Uterus (tissue), 4 donors: ENCODE data around the gene UBAC1. TPM values are rescaled to one million over a fixed set of nuclear protein-coding genes. Genes with fewer than 3 reads are reported as not detected.

Experiments used
- DNase-seq, 2 donors: peaks; one replicate each; pipeline ENCODE4 v3.0.0-alpha.2; 2019 to 2020
- H3K27ac ChIP-seq, 2 donors: fragments of 200-600 bp; sonication (generic); 1 replicate in 1 of 2; 2 replicates in 1 of 2; pipeline ENCODE4 v1.5.1; 2016 to 2018
- H3K27me3 ChIP-seq, 2 donors: fragments of 200-600 bp; sonication (generic); one replicate each; pipeline ENCODE4 v1.5.1; 2018 to 2019; ENCODE audit warnings: control low read depth in 1 of 2
- H3K36me3 ChIP-seq, 2 donors: fragments of 200-600 bp; sonication (generic); one replicate each; pipeline ENCODE4 v1.5.1; 2019; ENCODE audit warnings: control low read depth in 1 of 2
- H3K4me1 ChIP-seq, 2 donors: fragments of 200-600 bp; sonication (generic); one replicate each; pipeline ENCODE4 v1.5.1; 2018 to 2019; ENCODE audit warnings: control low read depth in 1 of 2
- H3K4me3 ChIP-seq, 2 donors: fragments of 200-600 bp; sonication (generic); 1 replicate in 1 of 2; 2 replicates in 1 of 2; pipeline ENCODE4 v1.5.1; 2018 to 2019; ENCODE audit warnings: mild to moderate bottlenecking in 1 of 2
- H3K9me3 ChIP-seq, 2 donors: fragments of 200-600 bp; sonication (generic); one replicate each; pipeline ENCODE4 v1.5.1; 2019; ENCODE audit warnings: control low read depth in 1 of 2
- POLR2A ChIP-seq, 2 donors: fragments of 450-650 bp; IDR thresholded peaks; one replicate each; pipeline ENCODE4 v1.6.1; 2016; ENCODE audit warnings: antibody characterized with exemption in 2 of 2, mild to moderate bottlenecking in 1 of 2, moderate library complexity in 1 of 2
- intact Hi-C: fragments of 100-400 bp; cut with DNase I; formaldehyde crosslinking; loops from one replicate; pipeline ENCODE4 v1.15.1; 2023; ENCODE audit warnings: low total_unique reads
- total RNA-seq, 4 donors: library from RNA; depleted of rRNA in 3 of 4; stranded (reverse); fragments of >200 nt in 3 of 4; gene quantifications; one replicate each; pipeline versions ENCODE4 v1.1.0 to v1.2.4, GENCODE V29; 2014 to 2023
- TF ChIP-seq, protein P1 (sequence below), 4 experiments: fragments of 200-600 bp in 2 of 4; fragments of 450-650 bp in 2 of 4; sonication (generic) in 2 of 4; IDR thresholded peaks; one replicate each; pipeline ENCODE4 v1.5.1; 2016 to 2019; ENCODE audit warnings: antibody characterized with exemption in 4 of 4, mild to moderate bottlenecking in 2 of 4, moderate library complexity in 1 of 4
- donor health status: DM: yes; HTN: yes; CAD: no.

The UBAC1 gene
- total RNA-seq, 4 donors from 2014 or later: 25.1 to 46.1 (median 35.8) TPM

DNA sequence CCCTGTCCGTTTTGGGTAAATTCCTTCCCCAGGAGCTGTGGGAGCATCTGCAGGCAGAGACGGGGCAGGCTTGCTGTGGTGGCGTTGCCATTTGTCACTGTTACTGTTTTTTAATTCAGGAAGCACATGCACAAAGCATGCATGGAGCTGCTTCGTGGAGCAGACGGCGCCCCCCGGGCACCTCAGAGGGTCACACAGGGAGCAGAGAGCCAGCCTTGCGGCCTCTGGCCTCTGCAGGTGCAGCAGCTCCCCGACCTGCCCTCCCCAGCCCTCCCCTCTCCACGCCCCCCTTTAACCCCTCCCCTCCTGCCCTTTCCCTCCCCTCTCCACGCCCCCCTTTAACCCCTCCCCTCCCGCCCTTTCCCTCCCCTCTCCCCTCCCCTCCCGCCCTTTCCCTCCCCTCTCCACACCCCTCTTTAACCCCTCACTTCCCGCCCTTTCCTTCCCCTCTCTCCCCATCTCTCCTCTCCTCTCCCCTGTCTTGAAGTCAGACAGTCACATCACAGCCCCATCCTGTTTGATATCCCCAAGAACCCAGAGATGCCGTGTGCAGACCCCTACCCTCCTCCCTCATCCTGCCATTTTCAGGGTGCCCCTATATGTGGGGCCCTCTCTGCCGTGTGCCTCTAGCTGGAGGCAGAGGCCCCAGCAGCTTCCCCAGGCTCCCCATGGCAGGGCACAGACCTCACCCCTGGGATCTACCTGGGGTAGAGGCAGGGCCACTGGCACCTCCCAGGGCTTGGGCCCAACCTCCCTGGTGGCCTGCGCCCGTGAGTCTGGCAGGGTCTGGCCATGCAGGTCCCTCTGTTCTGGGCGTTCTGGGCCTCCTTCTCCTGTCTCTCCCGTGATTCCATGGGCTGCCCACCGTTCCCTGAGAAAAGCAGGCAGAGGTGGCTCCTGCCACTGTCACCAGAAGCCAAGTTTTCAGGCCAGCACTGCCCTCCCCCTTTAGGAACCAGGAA is 29.6 kb upstream of the UBAC1 start:
- intact Hi-C loops: no loop called here
- H3K27me3 ChIP-seq: no peaks in the 10 kb centered on the region
- H3K36me3 ChIP-seq: no peaks in the 10 kb centered on the region
- no peak for TF ChIP-seq POLR2A (IDR thresholded peaks at IDR 0.05)
- TF ChIP-seq, protein P1, sequence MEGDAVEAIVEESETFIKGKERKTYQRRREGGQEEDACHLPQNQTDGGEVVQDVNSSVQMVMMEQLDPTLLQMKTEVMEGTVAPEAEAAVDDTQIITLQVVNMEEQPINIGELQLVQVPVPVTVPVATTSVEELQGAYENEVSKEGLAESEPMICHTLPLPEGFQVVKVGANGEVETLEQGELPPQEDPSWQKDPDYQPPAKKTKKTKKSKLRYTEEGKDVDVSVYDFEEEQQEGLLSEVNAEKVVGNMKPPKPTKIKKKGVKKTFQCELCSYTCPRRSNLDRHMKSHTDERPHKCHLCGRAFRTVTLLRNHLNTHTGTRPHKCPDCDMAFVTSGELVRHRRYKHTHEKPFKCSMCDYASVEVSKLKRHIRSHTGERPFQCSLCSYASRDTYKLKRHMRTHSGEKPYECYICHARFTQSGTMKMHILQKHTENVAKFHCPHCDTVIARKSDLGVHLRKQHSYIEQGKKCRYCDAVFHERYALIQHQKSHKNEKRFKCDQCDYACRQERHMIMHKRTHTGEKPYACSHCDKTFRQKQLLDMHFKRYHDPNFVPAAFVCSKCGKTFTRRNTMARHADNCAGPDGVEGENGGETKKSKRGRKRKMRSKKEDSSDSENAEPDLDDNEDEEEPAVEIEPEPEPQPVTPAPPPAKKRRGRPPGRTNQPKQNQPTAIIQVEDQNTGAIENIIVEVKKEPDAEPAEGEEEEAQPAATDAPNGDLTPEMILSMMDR (IDR thresholded peaks at IDR 0.05): no peak
- peak in 1 of 2 donors; percentile 64 for DNase-seq
- H3K27ac ChIP-seq: peak overlapping the region; percentile 20 to 74
- H3K4me3 ChIP-seq: no peak overlapping the region
- H3K9me3 ChIP-seq: no peaks in the 10 kb centered on the region
- no peaks in the 10 kb centered on the region for H3K4me1 ChIP-seq

DNA sequence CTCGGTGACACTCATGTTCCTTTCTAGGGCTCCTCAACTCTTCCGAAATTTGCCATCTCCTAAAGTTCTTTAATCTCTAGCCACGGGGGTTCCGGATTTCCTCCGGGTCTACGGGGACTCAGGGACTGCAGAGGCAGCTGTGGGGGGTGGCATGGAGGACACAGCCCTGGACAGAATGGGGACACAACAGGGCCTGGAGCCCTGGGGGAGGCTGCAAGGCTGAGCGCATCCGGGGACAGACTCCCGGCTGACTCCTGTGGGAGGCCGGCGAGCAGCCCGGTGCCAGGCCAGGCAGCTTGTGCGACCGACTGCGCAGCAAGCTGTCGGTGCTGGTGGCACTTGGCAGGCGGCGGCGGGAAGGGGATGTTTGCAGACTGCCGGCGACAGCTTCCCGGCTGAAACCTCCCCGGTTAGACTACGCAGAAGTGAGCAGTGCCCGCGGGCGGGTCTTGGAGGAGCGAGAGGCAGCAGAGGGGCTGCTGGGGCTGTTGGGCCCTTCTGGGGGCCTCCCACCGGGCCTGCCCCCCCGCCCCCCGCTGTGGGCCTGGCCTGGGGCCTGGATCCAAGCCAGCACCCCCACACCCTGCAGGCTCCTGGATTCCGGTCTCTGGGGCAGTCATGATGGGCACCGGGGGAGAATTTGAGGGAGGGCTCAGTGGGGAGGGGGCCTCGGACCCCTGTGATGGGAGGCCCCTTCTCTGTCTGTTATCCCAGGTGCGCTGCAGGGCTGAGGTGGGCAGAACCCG is 28.7 kb upstream of the UBAC1 start:
- Histone ChIP-seq H3K4me1 (no peaks in the 10 kb centered on the region), H3K4me3 (no peak overlapping the region), H3K27ac (no peak overlapping the region), H3K36me3 (no peaks in the 10 kb centered on the region), H3K27me3 (no peaks in the 10 kb centered on the region), H3K9me3 (no peaks in the 10 kb centered on the region)
- DNase-seq: no peak
- TF ChIP-seq POLR2A (IDR thresholded peaks at IDR 0.05): no peak
- TF ChIP-seq, protein P1 (IDR thresholded peaks at IDR 0.05): no peak
- intact Hi-C loops: no loop called here

DNA sequence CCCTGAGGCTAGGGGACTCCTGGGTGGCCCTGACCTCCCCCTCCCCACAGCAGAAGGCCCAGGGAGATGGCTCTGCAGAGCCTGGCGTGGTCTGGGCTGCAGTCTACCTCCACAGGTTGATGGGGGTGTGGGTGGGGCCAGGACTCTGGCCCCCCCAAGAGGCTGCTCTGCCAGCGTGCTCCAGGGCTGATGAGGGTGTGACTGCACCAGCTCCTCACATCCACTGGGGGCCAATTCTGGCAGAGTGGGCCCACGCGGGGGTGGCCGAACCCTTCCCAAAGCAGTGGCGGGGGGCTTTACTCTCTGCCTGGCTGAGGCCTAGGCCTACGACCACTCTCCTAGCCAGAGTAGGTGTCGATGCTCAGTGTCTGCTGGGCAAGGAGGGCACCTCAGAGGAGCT is 28.0 kb upstream of the UBAC1 start:
- TF ChIP-seq POLR2A (IDR thresholded peaks at IDR 0.05): no peak
- TF ChIP-seq, protein P1 (IDR thresholded peaks at IDR 0.05): no peak
- H3K4me3 ChIP-seq: no peak overlapping the region
- no peaks in the 10 kb centered on the region for H3K9me3 ChIP-seq
- intact Hi-C loops: no loop called here
- no peak overlapping the region for H3K27ac ChIP-seq
- DNase-seq: no peak
- no peaks in the 10 kb centered on the region for H3K36me3 ChIP-seq
- H3K27me3 ChIP-seq: no peaks in the 10 kb centered on the region
- no peaks in the 10 kb centered on the region for H3K4me1 ChIP-seq

DNA sequence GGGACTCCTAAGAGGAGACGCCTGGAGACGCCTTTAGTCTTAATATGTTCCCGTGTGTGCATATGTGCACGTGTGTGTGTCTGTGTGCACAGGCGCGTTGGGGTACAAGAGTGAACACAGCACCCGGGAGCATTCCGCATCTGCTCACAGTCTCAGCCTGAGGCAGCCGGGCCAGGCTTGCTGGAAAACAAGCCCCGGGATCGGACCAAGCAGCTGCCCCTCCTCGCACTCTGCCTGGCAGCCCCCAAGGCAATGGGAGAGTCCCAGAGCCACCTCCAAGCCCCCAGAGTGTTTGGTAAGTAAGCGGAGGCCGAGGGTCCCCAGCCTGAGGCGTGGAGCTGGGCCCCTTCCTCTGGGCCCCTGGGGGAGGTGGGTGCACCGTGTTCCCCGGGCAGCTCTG is 27.3 kb upstream of the UBAC1 start:
- Histone ChIP-seq H3K27ac (no peak overlapping the region), H3K27me3 (no peaks in the 10 kb centered on the region), H3K4me3 (no peak overlapping the region), H3K36me3 (no peaks in the 10 kb centered on the region), H3K9me3 (no peaks in the 10 kb centered on the region), H3K4me1 (no peaks in the 10 kb centered on the region)
- DNase-seq: no peak
- intact Hi-C loops: no loop called here
- no peak for TF ChIP-seq POLR2A (IDR thresholded peaks at IDR 0.05)
- TF ChIP-seq, protein P1 (IDR thresholded peaks at IDR 0.05): no peak
